Lung (tissue), 12 donors: ENCODE data around the gene CORO1C. TPM values are rescaled to one million over a fixed set of nuclear protein-coding genes. Genes with fewer than 3 reads are reported as not detected.
"Not testable (repeated sequence)": the region's sequence is repeated elsewhere in the genome, so short reads cannot be mapped to it uniquely, and the experiment has no call there.

Experiments
- ATAC-seq: fragments of 200-7000 bp; cut with Tn5 transposase; one replicate; pipeline ENCODE4 v1.9.1; 2020; ENCODE audit warnings: moderate number of reproducible peaks; ENCODE audit not compliant: insufficient read depth, low FRiP score
- DNase-seq, 3 donors: peaks; one replicate each; pipeline ENCODE4 v3.0.0-alpha.2; 2013 to 2017
- H3K27ac ChIP-seq, 2 donors: one replicate each; pipeline ENCODE4 v1.5.1; 2013; ENCODE audit warnings: mild to moderate bottlenecking in 2 of 2, moderate library complexity in 2 of 2, control low read depth in 1 of 2, inconsistent platforms in 1 of 2, low read depth in 1 of 2, low read length in 1 of 2
- H3K27me3 ChIP-seq, 3 donors: one replicate each; pipeline ENCODE4 v1.5.1; 2013; ENCODE audit warnings: low read length in 2 of 3; ENCODE audit not compliant: control insufficient read depth in 3 of 3, insufficient read depth in 3 of 3
- H3K36me3 ChIP-seq, 4 donors: one replicate each; pipeline ENCODE4 v1.5.1; 2013; ENCODE audit warnings: low read length in 4 of 4, mild to moderate bottlenecking in 1 of 4, moderate library complexity in 1 of 4; ENCODE audit not compliant: control insufficient read depth in 4 of 4, insufficient read depth in 4 of 4
- H3K4me1 ChIP-seq, 5 donors: one replicate each; pipeline ENCODE4 v1.5.1; 2013; ENCODE audit warnings: low read length in 5 of 5, mild to moderate bottlenecking in 2 of 5, moderate library complexity in 1 of 5; ENCODE audit not compliant: control insufficient read depth in 5 of 5, insufficient read depth in 5 of 5
- H3K4me3 ChIP-seq: one replicate; pipeline ENCODE4 v1.5.1; 2013; ENCODE audit warnings: mild to moderate bottlenecking, control low read depth, moderate library complexity
- H3K9ac ChIP-seq, 2 donors: one replicate each; pipeline ENCODE4 v1.5.1; 2013; ENCODE audit warnings: low read length in 2 of 2, control low read depth in 1 of 2; ENCODE audit not compliant: insufficient read depth in 1 of 2
- H3K9me3 ChIP-seq, 4 donors: one replicate each; pipeline ENCODE4 v1.5.1; 2013; ENCODE audit warnings: low read length in 3 of 4, mild to moderate bottlenecking in 1 of 4, moderate library complexity in 1 of 4; ENCODE audit not compliant: control insufficient read depth in 4 of 4, insufficient read depth in 3 of 4
- CTCF ChIP-seq: IDR thresholded peaks from 2 replicates; pipeline ENCODE4 v1.5.1; 2012; ENCODE audit warnings: mild to moderate bottlenecking; ENCODE audit errors: control extremely low read depth, extremely low read depth
- WGBS, 2 donors: extraction: QIAGEN DNeasy Blood & Tissue Kit; methylation state at CpG; one replicate each; pipeline ENCODE4 v1.1.7; 2013; 5-methylcytosine and 5-hydroxymethylcytosine counted together
- polyA plus RNA-seq, 2 donors: library from polyadenylated mRNA; stranded (reverse); fragments of 200-250 nt; gene quantifications; one replicate each; pipeline ENCODE4 v1.2.1, GENCODE V29; 2013
- total RNA-seq, 2 donors: library from RNA; depleted of rRNA in 1 of 2; stranded (reverse); fragments of >200 nt in 1 of 2; gene quantifications; one replicate each; pipeline ENCODE4 v1.2.1, GENCODE V29; 2014 to 2021
- donor health status: control.
- donor health status: control.
- donor health status: Bipolar disorder and iron deficiency.
- donor health status: healthy.
- donor health status: DM: yes; HTN: yes; CAD: no.

CORO1C gene
- total and polyA plus RNA-seq, 4 donors = 36.4 to 227 (median 105) TPM

DNA sequence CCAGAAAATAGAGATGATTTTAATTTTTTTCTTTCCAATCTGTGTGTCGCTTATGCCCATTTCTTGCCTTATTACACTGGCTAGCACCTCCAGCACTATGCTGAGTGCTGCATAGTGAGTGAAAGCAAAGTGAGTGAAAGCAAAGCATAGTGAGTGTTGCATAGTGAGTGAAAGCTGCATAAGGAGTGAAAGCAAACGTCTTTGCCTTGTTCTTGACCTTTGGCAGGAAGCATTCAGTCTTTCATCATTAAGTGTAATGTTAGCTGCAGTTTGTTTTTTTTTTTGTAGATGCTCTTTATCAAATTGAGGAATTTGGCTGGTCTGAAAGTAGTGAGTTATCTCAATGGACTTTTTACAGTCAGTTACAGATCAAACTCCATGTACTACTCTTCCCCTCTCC, 6.9 kb upstream of the CORO1C start:
- Histone ChIP-seq H3K36me3 (no peaks in the 10 kb centered on the region), H3K9ac (no peak overlapping the region), H3K27ac (no peak overlapping the region), H3K9me3 (no peaks in the 10 kb centered on the region), H3K27me3 (no peaks in the 10 kb centered on the region), H3K4me1 (no peaks in the 10 kb centered on the region), H3K4me3 (no peak overlapping the region)
- no peak for DNase-seq
- WGBS, 2 donors = 52 to 55% methylated on average over 2 of the region's 2 CpGs
- no peak for ATAC-seq
- TF ChIP-seq CTCF = no peak

GRCh38 chr12:108735855-108736254, 4.5 kb upstream of the CORO1C start:
- no peaks in the 10 kb centered on the region for H3K36me3 ChIP-seq
- no peaks in the 10 kb centered on the region for H3K9me3 ChIP-seq
- no peak overlapping the region for H3K27ac ChIP-seq
- no peak for ATAC-seq
- no peaks in the 10 kb centered on the region for H3K27me3 ChIP-seq
- no peak overlapping the region for H3K9ac ChIP-seq
- WGBS, 2 donors = 89 to 97% methylated on average over 3 of the region's 3 CpGs
- DNase-seq = no peak
- peaks cover 0 to 1% (median 0%) of the 10 kb centered on the region in 5 donors for H3K4me1 ChIP-seq
- no peak overlapping the region for H3K4me3 ChIP-seq
- TF ChIP-seq CTCF = no peak

DNA sequence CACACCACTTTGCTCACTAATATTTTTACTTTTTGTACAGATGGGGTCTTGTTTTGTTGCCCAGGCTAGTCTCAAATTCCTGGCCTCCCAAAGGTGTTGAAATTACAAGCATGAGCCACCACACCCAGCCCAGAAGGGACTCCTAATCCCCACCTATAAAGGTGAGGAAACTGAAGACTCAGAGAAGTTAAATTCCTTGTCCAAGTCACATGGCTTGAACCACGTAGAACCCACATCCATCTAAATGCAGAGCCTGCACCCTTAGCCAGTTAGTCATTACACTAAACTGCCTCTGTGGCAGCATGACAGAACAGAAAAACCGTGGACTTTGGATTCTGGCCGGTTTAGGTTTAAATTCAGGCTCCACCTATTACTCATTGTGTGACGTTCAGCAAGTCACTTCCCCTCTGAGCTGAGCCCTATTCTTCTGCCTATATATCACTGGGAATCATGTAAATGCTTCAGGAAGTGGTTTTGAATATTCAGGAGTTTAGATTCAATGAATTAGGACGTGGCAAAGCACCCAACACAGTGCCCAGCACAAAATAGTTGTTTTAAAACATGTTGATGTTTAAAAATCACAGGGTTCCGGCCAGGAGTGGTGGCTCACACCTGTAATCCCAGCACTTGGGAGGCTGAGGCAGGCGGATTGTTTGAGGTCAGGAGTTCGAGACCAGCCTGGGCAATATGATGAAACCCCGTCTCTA, 3.0 kb upstream of the CORO1C start:
- TF ChIP-seq CTCF = no peak
- H3K27ac ChIP-seq = peak overlapping the region in 1 of 2 donors; percentile 54
- H3K4me3 ChIP-seq = no peak overlapping the region
- H3K27me3 ChIP-seq = no peaks in the 10 kb centered on the region
- no peaks in the 10 kb centered on the region for H3K36me3 ChIP-seq
- ATAC-seq = no peak
- peaks cover 0 to 9% (median 4%) of the 10 kb centered on the region in 5 donors for H3K4me1 ChIP-seq
- H3K9me3 ChIP-seq = no peaks in the 10 kb centered on the region
- DNase-seq = peak in 1 of 3 donors; percentile 41
- H3K9ac ChIP-seq = no peak overlapping the region
- 43 to 51% methylated on average over 9 of the region's 9 CpGs for WGBS, 2 donors

GRCh38 chr12:108733230-108733531, 1.9 kb upstream of the CORO1C start:
- H3K4me3 ChIP-seq, H3K36me3 ChIP-seq, H3K9ac ChIP-seq, H3K27me3 ChIP-seq, H3K9me3 ChIP-seq, DNase-seq, ATAC-seq: not testable (repeated sequence)
- H3K4me1 ChIP-seq = peaks cover 0 to 18% (median 6%) of the 10 kb centered on the region in 5 donors
- WGBS, 2 donors = 94 to 96% methylated on average over 6 of the region's 6 CpGs
- peak overlapping the region in 1 of 2 donors; percentile 6 for H3K27ac ChIP-seq
